GDM1 (cell line): Measurements from ENCODE around the gene AR.
"Not testable (repeated sequence)": the region's sequence is repeated elsewhere in the genome, so short reads cannot be mapped to it uniquely, and the experiment has no call there.

Source experiments
- DNase-seq: peaks from one replicate; lab custom pipeline; 2025; lab: John Stamatoyannopoulos, UW

The AR gene

DNA sequence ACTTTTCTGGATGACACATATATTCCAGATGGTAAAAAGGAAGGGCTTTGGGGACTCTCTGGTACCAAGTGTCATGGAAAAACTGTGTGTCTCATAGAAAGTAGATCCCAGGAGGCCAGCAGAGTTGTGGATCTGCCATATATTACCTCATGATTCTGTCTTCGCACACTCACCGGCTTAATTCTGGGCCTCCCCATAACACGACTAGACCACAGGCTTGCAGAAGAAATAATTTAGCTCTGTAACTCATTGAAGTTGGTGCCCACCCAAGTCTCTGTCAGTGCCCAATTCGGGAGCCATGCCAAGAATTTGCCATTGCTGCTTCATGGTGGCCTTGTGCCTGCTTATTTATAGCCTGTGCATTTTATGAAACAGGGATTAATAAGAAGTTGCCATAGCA, 104.5 kb downstream of the AR start:
- DNase-seq, result no peak

DNA sequence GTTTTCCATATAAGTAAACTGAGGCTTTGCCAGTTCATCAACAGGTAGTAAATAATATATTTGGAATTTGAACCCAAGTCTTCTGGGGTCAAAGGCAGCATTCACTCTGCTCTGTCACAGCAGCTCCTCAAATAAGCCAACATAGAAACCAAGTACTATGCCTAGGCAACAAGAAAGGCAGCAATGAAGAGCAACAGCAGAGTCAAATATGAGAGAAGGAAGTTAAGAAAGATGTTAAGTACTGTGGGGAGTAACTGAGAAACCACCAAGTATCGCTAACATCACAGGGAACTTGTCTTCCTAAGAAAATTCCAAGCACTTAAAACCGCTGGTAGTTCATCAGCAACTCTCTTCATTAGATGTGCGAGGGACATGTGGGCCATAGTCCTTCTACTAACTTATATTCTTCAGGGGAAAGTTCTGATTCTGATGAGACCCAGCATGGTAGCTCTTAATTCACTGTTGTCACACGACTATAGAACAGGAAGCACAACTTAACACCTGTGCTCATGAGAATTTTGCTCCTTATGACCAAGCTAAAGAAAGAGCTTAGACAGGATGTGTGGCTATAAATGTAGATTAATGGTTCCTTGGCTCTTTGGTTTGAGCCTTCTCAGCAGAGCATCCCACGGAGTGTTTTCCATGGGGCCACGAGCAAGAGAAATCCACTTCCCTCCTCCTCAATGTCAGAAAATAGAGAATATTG, 107.8 kb downstream of the AR start:
- DNase-seq, result no peak

DNA sequence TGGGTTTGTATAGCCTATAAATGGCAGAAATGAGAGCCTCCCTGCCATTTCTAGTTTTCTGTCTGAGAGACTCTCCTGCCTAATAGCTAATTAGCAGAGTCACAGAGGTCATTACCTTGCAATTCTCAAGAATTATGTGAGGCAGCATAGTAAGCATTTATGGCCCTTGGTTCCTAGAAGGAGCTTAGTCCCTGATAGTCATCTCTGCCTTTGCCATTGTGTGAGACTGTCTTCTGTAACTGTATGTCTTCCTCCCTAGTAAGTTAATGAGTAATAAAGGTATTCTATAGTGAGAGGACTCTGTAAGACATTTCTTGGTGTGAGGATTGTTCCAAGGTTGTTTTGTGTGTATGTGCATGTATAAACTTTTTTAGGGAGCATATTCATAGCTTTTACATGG, 108.7 kb downstream of the AR start:
- no peak for DNase-seq

DNA sequence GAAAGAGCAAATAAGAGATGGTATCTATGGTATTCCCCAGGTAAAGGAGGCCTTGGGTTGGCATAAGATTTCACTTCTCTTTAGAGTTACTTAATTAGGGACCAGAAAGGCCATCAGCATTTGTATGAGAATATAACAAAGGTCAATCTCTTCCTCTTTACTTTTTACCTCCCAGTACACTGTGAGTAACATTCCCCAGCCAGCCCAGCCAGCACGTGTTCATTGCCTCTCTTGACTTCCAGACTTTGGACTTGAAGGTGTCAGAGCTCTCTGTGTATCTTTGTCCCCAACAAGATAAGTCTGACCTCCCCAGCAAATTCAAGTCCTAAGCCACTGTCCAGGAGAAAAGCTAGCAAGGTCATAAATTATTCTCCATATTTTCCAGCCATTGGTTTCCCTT, 110.5 kb downstream of the AR start:
- no peak for DNase-seq

DNA sequence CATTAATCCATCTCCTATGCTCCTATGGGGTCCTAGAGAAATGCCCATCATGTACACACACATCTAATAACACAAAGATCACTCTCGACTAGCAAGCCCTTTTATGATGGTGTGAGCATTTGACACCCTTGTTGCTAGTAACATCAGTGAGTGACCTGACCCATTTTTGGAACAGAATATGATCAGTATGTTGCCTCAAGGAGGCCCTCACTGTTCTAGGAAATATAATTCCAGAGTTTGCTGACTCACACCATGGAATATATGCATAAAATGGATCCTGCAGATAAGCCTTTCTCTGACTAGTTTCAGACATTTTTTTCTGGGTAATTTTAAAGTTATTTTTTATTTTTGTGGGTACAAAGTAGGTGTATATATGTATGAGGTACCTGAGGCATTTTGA, 121.8 kb downstream of the AR start:
- no peak for DNase-seq

DNA sequence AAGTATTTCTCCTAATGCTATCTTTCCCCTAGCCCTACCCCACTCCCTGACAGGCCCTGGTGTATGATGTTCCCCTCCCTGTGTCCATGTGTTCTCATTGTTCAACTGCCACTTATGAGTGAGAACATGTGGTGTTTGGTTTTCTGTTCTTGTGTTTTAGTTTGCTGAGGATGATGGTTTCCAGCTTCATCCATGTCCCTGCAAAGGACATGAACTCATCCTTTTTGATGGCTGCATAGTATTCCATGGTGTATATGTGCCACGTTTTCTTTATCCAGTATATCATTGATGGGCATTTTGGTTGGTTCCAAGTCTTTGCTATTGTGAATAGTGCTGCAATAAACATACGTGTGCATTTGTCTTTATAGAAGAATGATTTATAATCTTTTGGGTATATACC, 126.9 kb downstream of the AR start:
- not testable (repeated sequence) for DNase-seq

DNA sequence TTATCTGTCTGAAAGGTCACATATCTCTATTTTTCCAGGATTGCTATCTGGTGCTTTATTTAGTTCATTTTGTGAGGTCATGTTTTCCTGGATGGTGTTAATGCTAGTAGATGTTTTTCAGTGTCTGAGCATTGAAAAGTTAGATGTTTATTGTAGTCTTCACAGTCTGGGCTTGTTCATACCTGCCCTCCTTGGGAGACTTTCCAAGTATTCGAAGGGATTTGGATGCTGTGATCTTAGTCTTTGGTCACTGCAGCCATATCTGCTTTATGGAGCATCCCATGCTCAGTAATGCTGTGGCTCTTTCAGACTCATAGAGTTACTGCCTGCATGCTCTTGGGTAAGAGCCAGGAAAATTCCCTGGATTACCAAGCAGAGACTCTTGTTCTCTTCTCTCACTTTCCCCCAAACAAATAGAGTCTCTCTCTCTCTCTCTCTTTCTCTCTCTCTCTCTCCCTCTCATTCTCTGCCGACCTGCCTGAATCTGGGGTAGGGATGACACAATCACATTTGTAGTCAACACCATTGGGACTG, 130.0 kb downstream of the AR start:
- DNase-seq, result no peak

DNA sequence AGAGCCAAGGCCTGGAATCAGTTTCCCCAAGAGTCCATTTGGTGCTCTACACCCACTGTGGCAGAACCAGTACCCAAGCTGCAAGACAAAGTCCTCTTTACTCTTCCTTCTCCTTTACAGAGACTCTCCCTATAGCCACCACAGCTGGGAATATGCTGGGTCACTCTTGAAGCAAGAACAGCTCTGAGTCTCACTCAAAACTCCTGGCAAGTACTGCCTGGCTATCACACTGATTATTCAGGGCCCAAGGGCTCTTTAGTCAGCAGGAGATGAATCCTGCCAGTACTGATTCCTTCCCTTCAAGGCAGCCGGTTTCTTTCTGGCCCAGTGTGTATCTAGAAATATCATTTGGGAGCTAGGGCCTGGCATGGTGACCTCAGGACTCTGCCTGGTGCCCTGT, 130.9 kb downstream of the AR start:
- no peak for DNase-seq

DNA sequence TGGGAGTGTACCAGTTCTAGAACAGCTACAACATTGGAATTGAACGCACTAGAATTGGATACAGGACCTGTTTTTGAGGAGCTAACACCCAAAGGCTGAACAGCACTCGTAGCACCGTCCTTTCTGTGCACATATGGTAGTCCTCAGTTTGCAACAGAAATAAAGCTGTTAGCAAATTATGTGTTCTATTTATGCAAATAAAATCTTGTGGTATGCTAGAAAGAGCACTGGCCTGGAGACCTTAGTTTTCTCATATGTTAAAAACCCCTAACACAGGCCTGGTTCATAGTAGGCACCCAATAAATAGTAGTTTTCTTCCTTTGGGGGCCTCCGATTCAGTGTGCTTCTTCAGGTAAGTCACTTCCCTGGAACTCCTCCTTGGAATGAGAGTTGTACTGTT, 140.3 kb downstream of the AR start:
- DNase-seq, result no peak

DNA sequence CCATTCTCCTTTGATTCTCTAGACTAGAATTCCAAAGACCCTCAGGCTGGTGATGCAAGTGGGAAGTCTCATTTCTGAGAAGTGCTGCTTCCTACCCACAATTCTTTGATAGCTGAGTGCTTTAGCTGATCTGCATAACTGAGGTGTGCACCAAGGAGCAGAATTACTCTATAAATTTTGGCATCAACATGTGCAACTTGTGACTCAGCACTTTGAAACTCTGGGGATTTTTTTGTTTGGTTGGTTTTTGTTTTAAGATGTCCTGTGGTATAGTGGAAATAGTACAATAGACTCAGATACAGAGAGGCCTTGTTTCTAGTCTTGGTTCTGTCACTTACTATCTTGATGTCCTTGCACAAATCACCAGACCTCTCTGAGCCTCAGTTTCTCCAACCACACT, 148.4 kb downstream of the AR start:
- DNase-seq, result no peak

DNA sequence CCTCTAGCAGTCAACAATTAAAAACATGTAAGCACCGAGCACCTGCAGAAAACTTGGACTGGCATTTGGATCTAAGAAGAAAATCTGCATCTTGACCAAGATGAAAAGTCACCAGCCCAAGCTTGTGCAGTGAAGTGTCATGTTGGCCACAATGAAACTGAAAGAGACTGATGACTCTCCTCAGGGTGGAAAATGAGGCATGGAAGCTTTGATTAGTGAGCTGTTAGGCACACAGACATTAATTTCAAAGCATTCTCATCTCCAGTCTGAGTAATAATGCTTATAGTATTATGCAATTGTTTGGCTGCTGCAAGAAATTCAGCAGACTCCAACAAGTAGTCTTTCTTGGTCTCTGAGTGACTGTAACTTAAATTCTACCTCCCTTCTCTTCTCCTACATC, 150.1 kb downstream of the AR start:
- DNase-seq, result no peak

DNA sequence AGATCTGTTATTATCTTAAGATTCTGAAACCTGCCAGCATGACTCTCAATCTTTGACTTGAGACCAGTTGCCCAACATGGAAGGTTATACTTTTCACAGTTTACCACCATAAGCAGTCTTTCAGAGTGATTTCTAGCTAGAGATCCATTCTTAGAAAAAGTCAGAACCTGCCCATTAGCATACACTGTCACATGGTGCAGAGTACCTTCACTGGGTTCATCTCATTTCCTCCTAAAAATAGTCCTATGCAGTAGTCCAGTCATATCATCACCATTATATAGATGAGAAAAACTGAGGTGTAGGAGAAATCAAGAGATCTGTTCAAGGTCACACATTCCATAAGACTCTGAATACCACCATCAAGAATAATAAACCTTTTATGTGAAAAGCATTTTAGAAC, 153.6 kb downstream of the AR start:
- DNase-seq, result no peak

DNA sequence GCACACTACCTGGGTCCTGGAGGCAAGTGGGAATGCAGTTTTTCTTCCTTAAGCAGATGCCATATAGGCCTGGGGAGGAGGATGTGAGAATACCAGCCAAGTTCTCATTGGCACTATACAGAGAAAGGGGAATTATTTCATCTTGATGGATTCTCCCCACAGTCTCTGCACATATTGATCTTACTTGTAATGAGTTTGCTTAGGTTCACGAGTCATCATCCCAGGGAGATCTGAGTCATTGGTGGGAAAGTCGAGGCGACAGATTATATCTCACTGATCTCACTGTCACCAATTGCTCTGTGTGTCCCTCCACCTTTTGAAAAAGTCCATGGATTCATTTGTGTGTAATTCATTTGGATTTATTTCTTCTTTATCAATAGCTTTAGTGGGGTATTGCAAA, 156.8 kb downstream of the AR start:
- no peak for DNase-seq

DNA sequence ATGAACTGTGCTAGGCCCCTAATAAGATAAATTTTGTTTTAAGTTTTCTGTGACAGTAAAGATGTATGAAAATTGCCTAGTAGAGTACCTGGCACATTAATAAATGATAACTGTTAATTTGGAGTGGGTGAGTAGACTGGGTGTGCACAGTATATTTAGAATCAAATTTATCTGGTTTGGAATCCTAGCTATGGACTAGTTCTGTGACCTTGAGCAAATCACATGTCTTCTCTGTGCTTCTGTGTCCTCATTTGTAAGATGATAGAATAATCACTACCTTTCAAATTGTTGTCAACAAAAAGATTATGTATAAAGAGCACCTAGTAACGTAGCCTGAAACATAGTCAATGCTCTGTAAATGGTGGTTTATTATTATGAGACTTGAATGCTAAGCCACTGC, 170.2 kb downstream of the AR start:
- DNase-seq, result no peak

DNA sequence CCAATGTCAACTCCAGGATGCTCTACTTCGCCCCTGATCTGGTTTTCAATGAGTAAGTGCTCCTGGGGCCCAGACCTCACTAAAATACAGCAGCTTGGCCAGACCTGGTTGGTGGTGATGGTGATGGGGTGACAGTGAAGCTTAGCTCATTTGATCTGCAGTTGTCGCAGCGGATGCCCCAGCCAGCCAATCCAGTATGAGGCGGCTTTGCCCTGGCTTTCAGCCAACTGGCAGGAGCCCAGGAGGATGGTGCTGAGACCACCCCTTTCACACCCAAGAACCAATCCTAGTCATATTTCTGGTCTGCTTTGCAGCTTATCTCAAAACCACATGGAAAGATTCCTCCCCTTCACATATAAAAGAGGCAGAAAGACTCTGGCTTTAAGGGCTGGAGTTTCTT, 173.8 kb downstream of the AR start:
- no peak for DNase-seq

DNA sequence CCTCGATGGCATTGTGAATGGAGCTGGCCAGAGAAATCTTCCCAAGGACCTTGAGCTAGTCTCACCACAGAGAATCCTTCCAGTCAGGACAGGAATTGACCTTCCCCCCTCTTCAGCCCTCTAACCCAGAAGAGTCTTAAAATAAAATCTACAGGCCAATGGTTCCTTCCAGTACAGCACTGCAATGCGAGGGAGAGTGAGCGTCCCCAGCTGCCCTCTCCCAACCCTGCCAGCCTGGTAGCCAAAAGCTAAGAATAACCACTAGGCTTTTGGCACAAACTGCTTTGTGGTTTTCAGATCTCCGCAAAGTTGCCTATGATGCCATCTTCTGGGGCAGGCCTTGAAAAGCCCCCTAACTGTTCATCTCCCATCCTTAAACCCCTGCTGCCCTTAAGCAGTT, 175.1 kb downstream of the AR start:
- DNase-seq, result no peak

DNA sequence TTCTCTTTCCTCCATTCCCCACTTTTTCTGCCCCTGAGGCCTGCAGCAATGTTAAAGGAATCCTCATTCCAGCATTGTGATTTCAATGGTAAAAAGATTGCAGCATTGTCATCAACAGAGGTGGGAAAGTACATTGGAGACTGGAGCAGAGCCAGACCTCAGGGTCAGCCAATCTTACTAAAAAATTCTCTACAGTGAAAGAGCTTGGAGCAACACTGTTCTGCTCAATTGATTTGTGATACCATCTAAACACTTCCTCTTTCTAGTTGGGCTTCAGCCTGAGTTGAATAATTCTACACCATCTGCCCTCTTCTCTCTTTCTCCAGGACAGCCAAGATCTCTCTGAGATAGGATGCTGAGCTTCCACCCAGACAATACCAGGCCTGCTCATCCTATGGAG, 176.5 kb downstream of the AR start:
- no peak for DNase-seq

DNA sequence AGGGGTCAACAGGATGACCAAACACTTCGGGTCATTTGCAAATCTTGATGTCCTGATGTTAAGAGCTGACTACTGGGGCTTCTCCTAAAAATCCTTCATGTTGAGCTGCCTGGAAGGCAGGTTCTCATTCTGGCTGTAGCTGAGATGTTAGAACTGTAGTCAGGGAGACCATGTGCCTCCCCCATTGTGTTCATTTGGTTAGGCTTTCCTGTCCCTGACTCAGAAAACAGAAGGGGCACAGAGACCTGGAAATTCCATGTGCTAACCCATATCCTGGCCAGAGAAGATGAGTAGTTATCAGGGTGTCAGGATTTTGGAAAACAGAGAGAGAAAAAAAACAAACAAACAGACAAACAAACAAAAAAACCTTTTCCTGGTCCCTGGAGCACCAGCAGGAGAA, 177.5 kb downstream of the AR start:
- DNase-seq, result no peak

DNA sequence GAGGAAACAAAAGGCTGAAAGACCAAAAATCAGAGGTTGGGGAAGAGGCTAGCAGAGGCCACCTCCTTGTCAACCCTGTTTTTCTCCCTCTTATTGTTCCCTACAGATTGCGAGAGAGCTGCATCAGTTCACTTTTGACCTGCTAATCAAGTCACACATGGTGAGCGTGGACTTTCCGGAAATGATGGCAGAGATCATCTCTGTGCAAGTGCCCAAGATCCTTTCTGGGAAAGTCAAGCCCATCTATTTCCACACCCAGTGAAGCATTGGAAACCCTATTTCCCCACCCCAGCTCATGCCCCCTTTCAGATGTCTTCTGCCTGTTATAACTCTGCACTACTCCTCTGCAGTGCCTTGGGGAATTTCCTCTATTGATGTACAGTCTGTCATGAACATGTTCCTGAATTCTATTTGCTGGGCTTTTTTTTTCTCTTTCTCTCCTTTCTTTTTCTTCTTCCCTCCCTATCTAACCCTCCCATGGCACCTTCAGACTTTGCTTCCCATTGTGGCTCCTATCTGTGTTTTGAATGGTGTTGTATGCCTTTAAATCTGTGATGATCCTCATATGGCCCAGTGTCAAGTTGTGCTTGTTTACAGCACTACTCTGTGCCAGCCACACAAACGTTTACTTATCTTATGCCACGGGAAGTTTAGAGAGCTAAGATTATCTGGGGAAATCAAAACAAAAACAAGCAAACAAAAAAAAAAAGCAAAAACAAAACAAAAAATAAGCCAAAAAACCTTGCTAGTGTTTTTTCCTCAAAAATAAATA, 179.9 kb downstream of the AR start:
- DNase-seq, result no peak

DNA sequence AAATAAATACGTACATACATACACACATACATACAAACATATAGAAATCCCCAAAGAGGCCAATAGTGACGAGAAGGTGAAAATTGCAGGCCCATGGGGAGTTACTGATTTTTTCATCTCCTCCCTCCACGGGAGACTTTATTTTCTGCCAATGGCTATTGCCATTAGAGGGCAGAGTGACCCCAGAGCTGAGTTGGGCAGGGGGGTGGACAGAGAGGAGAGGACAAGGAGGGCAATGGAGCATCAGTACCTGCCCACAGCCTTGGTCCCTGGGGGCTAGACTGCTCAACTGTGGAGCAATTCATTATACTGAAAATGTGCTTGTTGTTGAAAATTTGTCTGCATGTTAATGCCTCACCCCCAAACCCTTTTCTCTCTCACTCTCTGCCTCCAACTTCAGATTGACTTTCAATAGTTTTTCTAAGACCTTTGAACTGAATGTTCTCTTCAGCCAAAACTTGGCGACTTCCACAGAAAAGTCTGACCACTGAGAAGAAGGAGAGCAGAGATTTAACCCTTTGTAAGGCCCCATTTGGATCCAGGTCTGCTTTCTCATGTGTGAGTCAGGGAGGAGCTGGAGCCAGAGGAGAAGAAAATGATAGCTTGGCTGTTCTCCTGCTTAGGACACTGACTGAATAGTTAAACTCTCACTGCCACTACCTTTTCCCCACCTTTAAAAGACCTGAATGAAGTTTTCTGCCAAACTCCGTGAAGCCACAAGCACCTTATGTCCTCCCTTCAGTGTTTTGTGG, 180.7 kb downstream of the AR start:
- DNase-seq, result no peak

DNA sequence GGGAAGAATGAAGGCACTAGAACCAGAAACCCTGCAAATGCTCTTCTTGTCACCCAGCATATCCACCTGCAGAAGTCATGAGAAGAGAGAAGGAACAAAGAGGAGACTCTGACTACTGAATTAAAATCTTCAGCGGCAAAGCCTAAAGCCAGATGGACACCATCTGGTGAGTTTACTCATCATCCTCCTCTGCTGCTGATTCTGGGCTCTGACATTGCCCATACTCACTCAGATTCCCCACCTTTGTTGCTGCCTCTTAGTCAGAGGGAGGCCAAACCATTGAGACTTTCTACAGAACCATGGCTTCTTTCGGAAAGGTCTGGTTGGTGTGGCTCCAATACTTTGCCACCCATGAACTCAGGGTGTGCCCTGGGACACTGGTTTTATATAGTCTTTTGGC, 181.7 kb downstream of the AR start:
- no peak for DNase-seq

DNA sequence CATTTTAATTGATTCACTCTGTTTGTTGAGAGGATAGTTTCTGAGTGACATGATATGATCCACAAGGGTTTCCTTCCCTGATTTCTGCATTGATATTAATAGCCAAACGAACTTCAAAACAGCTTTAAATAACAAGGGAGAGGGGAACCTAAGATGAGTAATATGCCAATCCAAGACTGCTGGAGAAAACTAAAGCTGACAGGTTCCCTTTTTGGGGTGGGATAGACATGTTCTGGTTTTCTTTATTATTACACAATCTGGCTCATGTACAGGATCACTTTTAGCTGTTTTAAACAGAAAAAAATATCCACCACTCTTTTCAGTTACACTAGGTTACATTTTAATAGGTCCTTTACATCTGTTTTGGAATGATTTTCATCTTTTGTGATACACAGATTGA, 182.2 kb downstream of the AR start:
- no peak for DNase-seq

DNA sequence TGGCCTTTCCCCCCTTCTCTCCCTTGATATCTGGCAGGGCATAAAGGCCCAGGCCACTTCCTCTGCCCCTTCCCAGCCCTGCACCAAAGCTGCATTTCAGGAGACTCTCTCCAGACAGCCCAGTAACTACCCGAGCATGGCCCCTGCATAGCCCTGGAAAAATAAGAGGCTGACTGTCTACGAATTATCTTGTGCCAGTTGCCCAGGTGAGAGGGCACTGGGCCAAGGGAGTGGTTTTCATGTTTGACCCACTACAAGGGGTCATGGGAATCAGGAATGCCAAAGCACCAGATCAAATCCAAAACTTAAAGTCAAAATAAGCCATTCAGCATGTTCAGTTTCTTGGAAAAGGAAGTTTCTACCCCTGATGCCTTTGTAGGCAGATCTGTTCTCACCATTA, 183.8 kb downstream of the AR start:
- no peak for DNase-seq
